Measurements from ENCODE around the gene C1orf115.

Gene C1orf115

GRCh38 chr1:220690140-220691052 is at the start of gene C1orf115:
Gene C1orf115 (plus strand): TSS chr1:220690363. CDS start chr1:220690403, 40 bp downstream.
- peak; percentile 63 for TF ChIP-seq CTCF (conservative IDR thresholded peaks at IDR 0.05; ENCODE audit: low read depth, low read length)
- peak; percentile 34 for DNase-seq (ENCODE audit: low read depth)
- peak within 1 kb of the TSS; percentile 57 for H3K4me3 ChIP-seq (ENCODE audit: low read depth, low read length)

GRCh38 chr1:220642285-220642684 is 47.9 kb upstream of the C1orf115 start:
- no peak for TF ChIP-seq CTCF (conservative IDR thresholded peaks at IDR 0.05; ENCODE audit: low read depth, low read length)
- H3K4me3 ChIP-seq (ENCODE audit: low read depth, low read length) = no peak overlapping the region
- DNase-seq (ENCODE audit: low read depth) = no peak

GRCh38 chr1:220652995-220653394 is 37.2 kb upstream of the C1orf115 start:
- TF ChIP-seq CTCF (conservative IDR thresholded peaks at IDR 0.05; ENCODE audit: low read depth, low read length) = no peak
- no peak overlapping the region for H3K4me3 ChIP-seq (ENCODE audit: low read depth, low read length)
- no peak for DNase-seq (ENCODE audit: low read depth)

- TF ChIP-seq CTCF (conservative IDR thresholded peaks at IDR 0.05; ENCODE audit: low read depth, low read length) = no peak
- DNase-seq (ENCODE audit: low read depth) = no peak
- H3K4me3 ChIP-seq (ENCODE audit: low read depth, low read length) = no peak overlapping the region
Observed at GRCh38 chr1:220655509-220655908, 34.7 kb upstream of the C1orf115 start.

GRCh38 chr1:220655961-220656740 is 34.0 kb upstream of the C1orf115 start:
- DNase-seq (ENCODE audit: low read depth) = no peak
- TF ChIP-seq CTCF (conservative IDR thresholded peaks at IDR 0.05; ENCODE audit: low read depth, low read length) = no peak
- no peak overlapping the region for H3K4me3 ChIP-seq (ENCODE audit: low read depth, low read length)

- DNase-seq (ENCODE audit: low read depth) = no peak
- no peak overlapping the region for H3K4me3 ChIP-seq (ENCODE audit: low read depth, low read length)
- TF ChIP-seq CTCF (conservative IDR thresholded peaks at IDR 0.05; ENCODE audit: low read depth, low read length) = no peak
Observed at GRCh38 chr1:220666349-220666748, 23.8 kb upstream of the C1orf115 start.

Data from choroid plexus epithelial cell (primary cell).